Measurements from ENCODE around the gene PRR35. TPM values are rescaled to one million over a fixed set of nuclear protein-coding genes. Genes with fewer than 3 reads are reported as not detected.

Gene PRR35
- not detected for total RNA-seq

- WGBS, 2 donors, result 1% methylated on average over 49 of the region's 84 CpGs; no CpG with 5 or more reads in 1 of the 2 donors
- peaks cover 22% of the 10 kb centered on the region for H3K4me1 ChIP-seq
- DNase-seq, result no peak
- intact Hi-C loops (cut with DNase I), result no loop called here
- H3K9me3 ChIP-seq, result no peaks in the 10 kb centered on the region
- no peaks in the 10 kb centered on the region for H3K27me3 ChIP-seq
- no peak within 1 kb of the TSS for H3K27ac ChIP-seq
- H3K4me3 ChIP-seq, result no peak within 1 kb of the TSS
- ATAC-seq, result no peak
- no peaks in the 10 kb centered on the region for H3K36me3 ChIP-seq (replicated peaks in 1 of 2; ENCODE audit: insufficient read depth in 1 of 2, low read depth in 2 of 2)
- TF ChIP-seq, protein P1, sequence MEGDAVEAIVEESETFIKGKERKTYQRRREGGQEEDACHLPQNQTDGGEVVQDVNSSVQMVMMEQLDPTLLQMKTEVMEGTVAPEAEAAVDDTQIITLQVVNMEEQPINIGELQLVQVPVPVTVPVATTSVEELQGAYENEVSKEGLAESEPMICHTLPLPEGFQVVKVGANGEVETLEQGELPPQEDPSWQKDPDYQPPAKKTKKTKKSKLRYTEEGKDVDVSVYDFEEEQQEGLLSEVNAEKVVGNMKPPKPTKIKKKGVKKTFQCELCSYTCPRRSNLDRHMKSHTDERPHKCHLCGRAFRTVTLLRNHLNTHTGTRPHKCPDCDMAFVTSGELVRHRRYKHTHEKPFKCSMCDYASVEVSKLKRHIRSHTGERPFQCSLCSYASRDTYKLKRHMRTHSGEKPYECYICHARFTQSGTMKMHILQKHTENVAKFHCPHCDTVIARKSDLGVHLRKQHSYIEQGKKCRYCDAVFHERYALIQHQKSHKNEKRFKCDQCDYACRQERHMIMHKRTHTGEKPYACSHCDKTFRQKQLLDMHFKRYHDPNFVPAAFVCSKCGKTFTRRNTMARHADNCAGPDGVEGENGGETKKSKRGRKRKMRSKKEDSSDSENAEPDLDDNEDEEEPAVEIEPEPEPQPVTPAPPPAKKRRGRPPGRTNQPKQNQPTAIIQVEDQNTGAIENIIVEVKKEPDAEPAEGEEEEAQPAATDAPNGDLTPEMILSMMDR (IDR thresholded peaks at IDR 0.05), result no peak
- no peak for TF ChIP-seq POLR2A (IDR thresholded peaks at IDR 0.05)
Measured at GRCh38 chr16:560204-560700, at the start of gene PRR35. PRR35 (plus strand) TSS chr16:560394; CDS start chr16:563295, 2,901 bp downstream.

GRCh38 chr16:512802-513201, 47.4 kb upstream of the PRR35 start:
- Histone ChIP-seq H3K4me3 (no peak overlapping the region), H3K9me3 (no peaks in the 10 kb centered on the region), H3K27me3 (no peaks in the 10 kb centered on the region), H3K27ac (no peak overlapping the region), H3K36me3 (replicated peaks in 1 of 2; ENCODE audit: insufficient read depth in 1 of 2, low read depth in 2 of 2) (peaks cover 0 to 5% of the 10 kb centered on the region in 2 donors), H3K4me1 (no peaks in the 10 kb centered on the region)
- no peak for DNase-seq
- ATAC-seq, result no peak
- WGBS, 2 donors, result 89 to 92% methylated on average over 6 of the region's 6 CpGs
- intact Hi-C loops (cut with DNase I), result no loop called here
- TF ChIP-seq POLR2A (IDR thresholded peaks at IDR 0.05), result no peak
- TF ChIP-seq, protein P1 (IDR thresholded peaks at IDR 0.05), result no peak

DNA sequence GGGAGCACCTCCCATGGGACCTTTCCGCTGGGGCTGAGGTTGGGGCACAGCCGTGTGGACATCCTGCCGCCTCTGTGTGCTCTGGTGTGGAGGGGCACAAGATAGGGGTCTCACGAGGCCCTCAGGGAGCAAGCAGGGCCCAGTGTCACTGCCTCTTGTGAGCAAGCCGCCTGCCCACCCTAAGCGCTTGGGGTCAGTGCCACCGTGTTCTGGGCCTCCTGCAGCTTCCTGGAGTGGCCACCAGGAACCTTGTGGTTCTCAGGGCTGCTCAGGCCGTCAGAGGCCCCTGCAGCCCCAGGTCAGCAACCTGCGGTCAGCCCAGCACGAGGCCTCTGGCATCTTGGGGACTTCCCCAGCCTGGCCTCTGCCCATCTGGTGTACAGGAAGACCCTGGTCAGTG, 46.2 kb upstream of the PRR35 start:
- Histone ChIP-seq H3K36me3 (replicated peaks in 1 of 2; ENCODE audit: insufficient read depth in 1 of 2, low read depth in 2 of 2) (peaks cover 0 to 6% of the 10 kb centered on the region in 2 donors), H3K4me1 (no peaks in the 10 kb centered on the region), H3K4me3 (no peak overlapping the region), H3K27me3 (no peaks in the 10 kb centered on the region), H3K27ac (no peak overlapping the region), H3K9me3 (no peaks in the 10 kb centered on the region)
- DNase-seq, result no peak
- TF ChIP-seq, protein P1 (IDR thresholded peaks at IDR 0.05), result no peak
- no peak for TF ChIP-seq POLR2A (IDR thresholded peaks at IDR 0.05)
- 83 to 87% methylated on average over 5 to 8 of the region's 10 CpGs for WGBS, 2 donors
- no peak for ATAC-seq
- intact Hi-C loops (cut with DNase I), result no loop called here

DNA sequence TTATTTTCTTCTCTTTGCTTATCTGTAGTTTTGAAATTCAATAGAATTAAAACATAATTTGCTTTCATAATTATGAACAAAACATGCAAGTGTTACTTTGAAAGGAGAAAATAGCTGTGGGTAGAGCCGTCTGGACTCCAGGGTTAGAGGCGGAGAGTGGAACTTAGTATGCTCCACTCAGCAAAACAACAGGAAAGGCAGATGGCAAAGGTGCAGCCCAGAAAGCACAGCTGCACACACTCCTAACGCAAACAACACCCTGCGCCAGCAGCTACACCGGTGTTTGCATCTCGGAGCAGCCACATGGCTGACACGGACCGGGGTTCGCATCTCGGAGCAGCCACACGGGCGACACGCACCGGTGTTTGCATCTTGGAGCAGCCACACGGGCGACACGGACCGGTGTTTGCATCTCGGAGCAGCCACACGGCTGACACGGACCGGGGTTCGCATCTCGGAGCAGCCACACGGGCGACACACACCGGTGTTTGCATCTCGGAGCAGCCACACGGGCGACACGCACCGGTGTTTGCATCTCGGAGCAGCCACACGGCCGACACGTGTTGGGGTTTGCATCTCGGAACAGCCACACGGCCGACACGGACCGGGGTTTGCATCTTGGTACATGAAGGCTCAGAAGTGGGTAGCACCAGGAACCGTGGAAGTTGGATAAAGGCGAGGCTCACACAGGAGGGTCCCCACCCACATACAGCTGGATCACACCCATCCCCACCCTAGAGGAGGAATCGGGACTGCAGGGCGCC, 44.8 kb upstream of the PRR35 start:
- ATAC-seq (no peak), DNase-seq (peak in 1 of 4 donors; percentile 27)
- 93 to 95% methylated on average over 36 to 42 of the region's 45 CpGs for WGBS, 2 donors
- H3K9me3 ChIP-seq, result no peaks in the 10 kb centered on the region
- no peak overlapping the region for H3K4me3 ChIP-seq
- H3K27me3 ChIP-seq, result no peaks in the 10 kb centered on the region
- intact Hi-C loops (cut with DNase I), result no loop called here
- H3K4me1 ChIP-seq, result no peaks in the 10 kb centered on the region
- no peak overlapping the region for H3K27ac ChIP-seq
- TF ChIP-seq POLR2A (IDR thresholded peaks at IDR 0.05), result no peak
- TF ChIP-seq, protein P1 (IDR thresholded peaks at IDR 0.05), result no peak
- H3K36me3 ChIP-seq (replicated peaks in 1 of 2; ENCODE audit: insufficient read depth in 1 of 2, low read depth in 2 of 2), result peaks cover 0 to 10% of the 10 kb centered on the region in 2 donors

DNA sequence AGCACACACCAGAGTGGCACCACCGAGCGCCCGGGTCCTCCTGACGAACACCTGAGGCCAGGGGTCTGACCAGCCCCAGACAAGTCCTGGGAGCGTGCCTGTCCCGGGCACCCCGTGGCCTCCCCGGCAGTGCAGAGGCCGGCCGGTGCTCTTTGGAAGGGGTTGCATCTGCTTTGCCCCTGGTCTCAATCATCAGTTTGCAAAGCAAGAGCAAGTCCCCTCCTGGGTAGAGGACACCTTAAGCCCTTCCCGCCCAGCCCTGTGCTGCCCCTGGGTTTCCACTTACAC, 44.3 kb upstream of the PRR35 start:
- Histone ChIP-seq H3K4me3 (no peak overlapping the region), H3K27ac (no peak overlapping the region), H3K9me3 (no peaks in the 10 kb centered on the region), H3K27me3 (no peaks in the 10 kb centered on the region), H3K4me1 (no peaks in the 10 kb centered on the region), H3K36me3 (replicated peaks in 1 of 2; ENCODE audit: insufficient read depth in 1 of 2, low read depth in 2 of 2) (peaks cover 0 to 13% of the 10 kb centered on the region in 2 donors)
- intact Hi-C loops (cut with DNase I), result no loop called here
- no peak for ATAC-seq
- TF ChIP-seq, protein P1 (IDR thresholded peaks at IDR 0.05), result no peak
- TF ChIP-seq POLR2A (IDR thresholded peaks at IDR 0.05), result no peak
- DNase-seq, result no peak
- WGBS, 2 donors, result 98 to 100% methylated on average over 1 to 11 of the region's 11 CpGs
